ENCODE measurements around the gene TTC16.

DNA sequence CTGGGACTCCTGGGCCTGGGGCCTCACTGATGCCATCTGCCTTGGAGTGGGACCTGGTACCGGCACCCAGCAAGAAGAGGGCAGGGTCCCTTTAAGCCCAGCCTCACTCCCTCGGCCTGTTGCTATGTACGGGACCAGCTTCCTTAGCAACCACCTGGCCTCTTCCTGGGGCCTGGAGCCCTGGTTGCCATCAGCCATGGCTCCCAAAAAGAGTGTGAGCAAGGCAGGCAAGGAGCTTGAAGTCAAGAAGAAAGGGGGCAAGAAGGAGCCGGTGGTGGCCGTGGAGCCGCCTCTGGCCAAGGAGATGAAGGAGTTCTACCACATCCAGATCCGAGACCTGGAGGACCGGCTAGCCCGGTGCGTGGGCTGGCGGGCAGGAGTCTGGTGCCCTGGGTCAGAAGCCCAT lies 9.0 kb upstream of the TTC16 start, which contains the start of gene CFAP157:
- TF ChIP-seq, protein P1, sequence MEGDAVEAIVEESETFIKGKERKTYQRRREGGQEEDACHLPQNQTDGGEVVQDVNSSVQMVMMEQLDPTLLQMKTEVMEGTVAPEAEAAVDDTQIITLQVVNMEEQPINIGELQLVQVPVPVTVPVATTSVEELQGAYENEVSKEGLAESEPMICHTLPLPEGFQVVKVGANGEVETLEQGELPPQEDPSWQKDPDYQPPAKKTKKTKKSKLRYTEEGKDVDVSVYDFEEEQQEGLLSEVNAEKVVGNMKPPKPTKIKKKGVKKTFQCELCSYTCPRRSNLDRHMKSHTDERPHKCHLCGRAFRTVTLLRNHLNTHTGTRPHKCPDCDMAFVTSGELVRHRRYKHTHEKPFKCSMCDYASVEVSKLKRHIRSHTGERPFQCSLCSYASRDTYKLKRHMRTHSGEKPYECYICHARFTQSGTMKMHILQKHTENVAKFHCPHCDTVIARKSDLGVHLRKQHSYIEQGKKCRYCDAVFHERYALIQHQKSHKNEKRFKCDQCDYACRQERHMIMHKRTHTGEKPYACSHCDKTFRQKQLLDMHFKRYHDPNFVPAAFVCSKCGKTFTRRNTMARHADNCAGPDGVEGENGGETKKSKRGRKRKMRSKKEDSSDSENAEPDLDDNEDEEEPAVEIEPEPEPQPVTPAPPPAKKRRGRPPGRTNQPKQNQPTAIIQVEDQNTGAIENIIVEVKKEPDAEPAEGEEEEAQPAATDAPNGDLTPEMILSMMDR (IDR thresholded peaks at IDR 0.05): no peak
- no peak for TF ChIP-seq POLR2A (IDR thresholded peaks at IDR 0.05)
